ENCODE measurements around the gene KMT5B.

- TF ChIP-seq CTCF (conservative IDR thresholded peaks at IDR 0.05; ENCODE audit: low read length), result no peak
- TF ChIP-seq EZH2phosphoT487 (IDR thresholded peaks at IDR 0.05; ENCODE audit: borderline replicate concordance), result no peak
Measured at GRCh38 chr11:68261006-68261405, 47.9 kb upstream of the KMT5B start.
